Kidney epithelial cell (primary cell): Measurements from ENCODE around the gene SKAP2. TPM values are rescaled to one million over a fixed set of nuclear protein-coding genes. Genes with fewer than 3 reads are reported as not detected.
A peak's percentile ranks its signal among the peaks of the same experiment; 100 is the strongest.
"Not testable (repeated sequence)": the region's sequence is repeated elsewhere in the genome, so short reads cannot be mapped to it uniquely, and the experiment has no call there.

ENCODE experiments used
- DNase-seq: peaks from one replicate; pipeline ENCODE4 v3.0.0-alpha.2; 2010; ENCODE audit warnings: low read depth
- H3K27me3 ChIP-seq: 2 replicates; pipeline ENCODE4 v1.6.0; 2011; ENCODE audit warnings: low read length; ENCODE audit not compliant: control insufficient read depth, insufficient read depth
- H3K36me3 ChIP-seq: 2 replicates; pipeline ENCODE4 v1.5.1; 2011; ENCODE audit warnings: low read length; ENCODE audit not compliant: control insufficient read depth, insufficient read depth
- H3K4me3 ChIP-seq: 2 replicates; pipeline ENCODE4 v1.5.1; 2011; ENCODE audit warnings: low read depth, mild to moderate bottlenecking, control low read depth, low read length
- CTCF ChIP-seq: IDR thresholded peaks from 2 replicates; pipeline ENCODE4 v1.5.1; 2011; ENCODE audit warnings: mild to moderate bottlenecking, moderate library complexity, low read length, control low read depth, inconsistent platforms; ENCODE audit not compliant: insufficient read depth, poor library complexity, severe bottlenecking
- total RNA-seq: library from RNA; depleted of rRNA; stranded (reverse); fragments of >200 nt; gene quantifications from 2 replicates; pipeline ENCODE4 v1.2.3, GENCODE V29; 2015

The SKAP2 gene
- total RNA-seq, 1 donor from 2014 or later, result 35.6 TPM

- no peaks in the 10 kb centered on the region for H3K27me3 ChIP-seq
- H3K36me3 ChIP-seq, result no peaks in the 10 kb centered on the region
- H3K4me3 ChIP-seq, result no peak overlapping the region
- DNase-seq, result no peak
- peak; percentile 36 for TF ChIP-seq CTCF
Observed at GRCh38 chr7:26843705-26844104, 20.7 kb downstream of the SKAP2 start.

GRCh38 chr7:26842897-26843296 is 21.5 kb downstream of the SKAP2 start:
- Histone ChIP-seq H3K27me3 (no peaks in the 10 kb centered on the region), H3K36me3 (no peaks in the 10 kb centered on the region), H3K4me3 (no peak overlapping the region)
- TF ChIP-seq CTCF, result no peak
- no peak for DNase-seq

GRCh38 chr7:26841003-26841739 is 23.2 kb downstream of the SKAP2 start:
- Histone ChIP-seq H3K36me3 (no peaks in the 10 kb centered on the region), H3K4me3 (no peak overlapping the region), H3K27me3 (no peaks in the 10 kb centered on the region)
- no peak for DNase-seq
- TF ChIP-seq CTCF, result no peak

GRCh38 chr7:26836793-26837192 is 27.6 kb downstream of the SKAP2 start:
- not testable (repeated sequence) for DNase-seq, H3K36me3 ChIP-seq, H3K27me3 ChIP-seq, H3K4me3 ChIP-seq

GRCh38 chr7:26815426-26815825 is 49.0 kb downstream of the SKAP2 start:
- Histone ChIP-seq H3K4me3 (no peak overlapping the region), H3K36me3 (no peaks in the 10 kb centered on the region), H3K27me3 (no peaks in the 10 kb centered on the region)
- DNase-seq, result no peak
- no peak for TF ChIP-seq CTCF

GRCh38 chr7:26813432-26813831 is 51.0 kb downstream of the SKAP2 start:
- H3K27me3 ChIP-seq, result no peaks in the 10 kb centered on the region
- no peak for DNase-seq
- H3K4me3 ChIP-seq, result no peak overlapping the region
- no peak for TF ChIP-seq CTCF
- H3K36me3 ChIP-seq, result no peaks in the 10 kb centered on the region
